Stimulated activated CD4-positive, alpha-beta T cell treated with anti-CD3 and anti-CD28 coated beads, Interleukin-1b, Interleukin-23, amount 100 ng/mL, for 48 hours (primary cell): ENCODE results near the gene IFNGR1.
"Not testable (repeated sequence)": the region's sequence is repeated elsewhere in the genome, so short reads cannot be mapped to it uniquely, and the experiment has no call there.

Experiments
- DNase-seq: peaks from one replicate; pipeline ENCODE4 v3.0.0-alpha.2; 2020

The IFNGR1 gene

GRCh38 chr6:137210903-137211302 is 8.3 kb downstream of the IFNGR1 start:
- DNase-seq: no peak

GRCh38 chr6:137208279-137208678 is 10.9 kb downstream of the IFNGR1 start:
- no peak for DNase-seq

- not testable (repeated sequence) for DNase-seq
Measured at GRCh38 chr6:137207457-137207856, 11.7 kb downstream of the IFNGR1 start.

GRCh38 chr6:137206577-137206976 is 12.6 kb downstream of the IFNGR1 start:
- DNase-seq: no peak

GRCh38 chr6:137203256-137203655 is 15.9 kb downstream of the IFNGR1 start:
- no peak for DNase-seq

- no peak for DNase-seq
Measured at GRCh38 chr6:137202078-137202477, 17.1 kb downstream of the IFNGR1 start.

GRCh38 chr6:137201006-137201405 is 18.2 kb downstream of the IFNGR1 start:
- no peak for DNase-seq

- no peak for DNase-seq
Measured at GRCh38 chr6:137200288-137200687, 18.9 kb downstream of the IFNGR1 start.

GRCh38 chr6:137197684-137198645 is 21.2 kb downstream of the IFNGR1 start:
- DNase-seq: no peak

- DNase-seq: no peak
Measured at GRCh38 chr6:137193256-137194070, 25.7 kb downstream of the IFNGR1 start.

- no peak for DNase-seq
Measured at GRCh38 chr6:137192821-137193220, 26.4 kb downstream of the IFNGR1 start.

GRCh38 chr6:137191670-137192069 is 27.5 kb downstream of the IFNGR1 start:
- no peak for DNase-seq

- DNase-seq: no peak
Measured at GRCh38 chr6:137191236-137191635, 27.9 kb downstream of the IFNGR1 start.

- no peak for DNase-seq
Measured at GRCh38 chr6:137190583-137191094, 28.5 kb downstream of the IFNGR1 start.

- DNase-seq: no peak
Measured at GRCh38 chr6:137188855-137189254, 30.3 kb downstream of the IFNGR1 start.

GRCh38 chr6:137185290-137185689 is 33.9 kb downstream of the IFNGR1 start:
- no peak for DNase-seq

- no peak for DNase-seq
Measured at GRCh38 chr6:137182654-137183073, 36.5 kb downstream of the IFNGR1 start.

- no peak for DNase-seq
Measured at GRCh38 chr6:137181891-137182653, 37.1 kb downstream of the IFNGR1 start.

- no peak for DNase-seq
Measured at GRCh38 chr6:137177611-137178010, 41.6 kb downstream of the IFNGR1 start.

- DNase-seq: no peak
Measured at GRCh38 chr6:137176729-137177128, 42.5 kb downstream of the IFNGR1 start.

GRCh38 chr6:137175868-137176245 is 43.3 kb downstream of the IFNGR1 start:
- no peak for DNase-seq

GRCh38 chr6:137175157-137175867 is 43.9 kb downstream of the IFNGR1 start:
- no peak for DNase-seq
